Stimulated activated CD4-positive, alpha-beta T cell treated with anti-CD3 and anti-CD28 coated beads, Interleukin-1b, Interleukin-23, amount 100 ng/mL, for 48 hours (primary cell): ENCODE results near the gene GRK6.
"Not testable (repeated sequence)": the region's sequence is repeated elsewhere in the genome, so short reads cannot be mapped to it uniquely, and the experiment has no call there.

Experiments used
- DNase-seq: peaks from one replicate; pipeline ENCODE4 v3.0.0-alpha.2; 2020

GRK6 gene

DNA sequence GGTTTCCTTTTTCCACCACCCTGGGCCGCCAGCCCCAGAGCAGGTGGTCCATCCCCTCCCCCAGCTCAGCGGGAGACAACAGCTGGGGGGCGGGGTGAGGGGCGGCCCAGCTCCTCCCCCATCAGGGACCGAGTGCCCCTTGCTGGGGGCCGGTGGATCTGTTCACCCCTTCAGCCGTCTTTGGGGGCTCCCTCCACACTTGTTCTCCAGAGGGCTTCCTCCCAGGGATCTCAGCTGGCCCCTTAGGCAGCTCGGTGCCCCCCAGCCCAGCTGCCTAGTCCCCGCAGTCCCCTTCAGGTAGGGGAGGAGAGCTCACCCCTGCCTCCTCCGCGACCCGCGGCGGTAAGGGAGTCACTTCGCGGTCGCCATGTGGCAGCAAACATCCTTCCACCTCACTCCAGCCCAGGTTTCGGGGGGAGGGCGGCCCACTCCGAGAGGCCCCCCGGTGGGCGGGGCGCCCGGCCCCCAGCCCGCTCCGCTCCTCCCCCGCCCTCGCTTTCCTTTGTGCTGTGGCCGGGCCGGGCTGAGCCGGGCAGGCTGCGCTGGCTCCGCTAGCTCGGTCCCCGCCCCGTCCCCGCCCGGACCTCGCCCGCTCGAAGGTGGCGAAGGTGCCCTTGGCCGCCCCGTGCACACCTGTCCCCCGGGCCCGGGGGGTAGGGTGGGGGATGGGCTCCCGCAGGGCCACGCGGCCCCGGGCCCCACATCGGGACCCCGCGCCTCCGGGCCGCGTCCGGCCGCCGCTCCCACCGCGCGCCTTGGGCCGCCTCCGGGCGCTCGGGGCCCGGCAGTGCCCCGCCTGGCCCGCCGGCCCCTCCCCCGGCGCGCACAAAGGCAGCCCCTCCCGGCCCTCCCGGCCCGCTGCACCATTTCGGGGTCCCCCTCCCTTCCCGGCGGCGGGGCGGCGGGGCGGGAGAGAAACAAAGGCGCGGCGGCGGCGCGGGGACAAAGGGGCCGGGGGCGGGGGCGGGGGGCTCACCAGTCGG, 46.3 kb downstream of the GRK6 start:
- peak; percentile 56 for DNase-seq

DNA sequence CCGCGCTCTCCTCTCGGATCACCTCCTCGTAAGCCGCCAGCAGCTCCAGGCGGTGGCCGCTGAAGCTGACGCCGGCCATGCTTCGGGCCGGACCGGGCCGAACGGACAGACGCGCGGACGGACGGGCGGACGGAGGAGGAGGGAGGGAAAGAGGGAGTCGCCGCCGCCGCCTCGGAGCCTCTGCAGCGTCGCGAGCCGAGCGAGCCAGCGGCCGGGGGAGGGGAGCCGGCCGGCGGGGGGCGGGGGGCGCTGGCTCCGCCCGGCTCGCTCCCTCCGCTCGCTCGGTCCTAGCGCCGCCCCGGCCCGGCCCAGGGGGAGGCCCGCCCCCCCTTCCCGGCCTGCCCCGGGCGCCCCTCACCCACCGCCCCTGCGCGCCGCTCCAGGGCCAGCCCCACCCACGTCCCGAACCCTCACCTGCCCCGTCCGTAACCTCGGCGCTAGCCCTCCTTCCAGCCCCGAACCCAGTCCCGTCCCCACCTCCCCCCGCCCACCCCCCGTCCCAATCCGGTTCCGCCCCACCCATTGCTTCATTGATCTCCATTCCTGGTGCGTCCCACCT, 47.0 kb downstream of the GRK6 start, which contains the start of gene DBN1:
Gene DBN1, minus strand, starts transcription at position 192 of the 559 bp plus-strand sequence. Its CDS starts 113 bp downstream, at position 79.
- DNase-seq = no peak

DNA sequence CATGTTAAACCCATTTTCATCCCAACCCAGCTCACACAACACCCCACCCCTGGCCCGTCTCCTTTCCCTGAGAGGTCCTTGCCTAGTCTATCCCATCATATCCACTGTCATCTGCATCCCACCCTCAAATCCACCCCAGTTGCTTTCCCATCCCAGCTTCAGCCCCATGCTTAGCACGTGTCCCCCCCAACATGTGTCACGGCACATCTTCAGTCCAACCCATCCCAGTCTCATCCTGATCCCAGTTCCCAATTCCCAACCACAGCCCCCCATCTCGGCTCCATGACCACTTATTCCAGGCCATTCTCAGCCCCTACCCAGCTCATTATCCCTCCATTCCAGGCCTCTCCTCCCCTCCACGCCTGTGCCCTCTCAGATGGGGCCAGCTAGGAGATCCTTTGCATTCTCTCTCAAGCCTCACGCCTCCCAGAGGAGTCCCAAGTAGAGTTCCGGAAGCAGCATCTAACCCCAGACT, 47.6 kb downstream of the GRK6 start:
- no peak for DNase-seq

DNA sequence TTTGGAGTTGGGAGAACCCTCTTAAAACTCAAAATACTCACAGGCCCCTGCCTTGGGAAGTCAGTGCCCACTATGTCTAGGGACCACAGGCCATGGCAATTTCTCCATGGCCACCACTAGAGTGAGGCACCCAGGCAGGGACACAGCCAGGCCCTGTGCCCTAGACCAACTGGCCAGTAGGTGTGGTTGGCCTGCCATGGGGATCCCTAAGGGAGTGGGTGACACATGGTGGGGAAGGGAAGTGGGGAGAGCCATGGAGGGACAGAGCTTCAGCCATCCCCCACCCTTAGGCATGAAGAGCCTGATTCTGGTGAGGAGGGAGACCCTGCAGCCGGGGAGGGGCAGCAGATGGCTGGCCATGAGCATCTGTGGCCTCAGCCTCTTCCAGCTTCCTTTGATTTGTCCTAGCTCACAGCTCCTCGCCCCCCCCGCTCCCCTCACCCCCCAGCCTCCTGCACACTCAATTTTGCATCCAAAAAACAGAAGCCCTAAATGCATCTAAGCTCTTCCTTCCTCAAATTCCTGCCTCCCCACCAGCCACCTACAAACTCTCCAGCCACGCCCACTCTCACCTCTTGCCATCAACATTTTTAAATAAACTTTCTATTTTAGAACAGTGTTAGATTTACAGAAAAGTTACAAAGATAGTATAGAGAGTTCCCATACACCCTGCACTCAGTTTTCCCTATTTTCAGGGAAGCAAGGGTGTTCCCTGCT, 48.5 kb downstream of the GRK6 start:
- DNase-seq = no peak

DNA sequence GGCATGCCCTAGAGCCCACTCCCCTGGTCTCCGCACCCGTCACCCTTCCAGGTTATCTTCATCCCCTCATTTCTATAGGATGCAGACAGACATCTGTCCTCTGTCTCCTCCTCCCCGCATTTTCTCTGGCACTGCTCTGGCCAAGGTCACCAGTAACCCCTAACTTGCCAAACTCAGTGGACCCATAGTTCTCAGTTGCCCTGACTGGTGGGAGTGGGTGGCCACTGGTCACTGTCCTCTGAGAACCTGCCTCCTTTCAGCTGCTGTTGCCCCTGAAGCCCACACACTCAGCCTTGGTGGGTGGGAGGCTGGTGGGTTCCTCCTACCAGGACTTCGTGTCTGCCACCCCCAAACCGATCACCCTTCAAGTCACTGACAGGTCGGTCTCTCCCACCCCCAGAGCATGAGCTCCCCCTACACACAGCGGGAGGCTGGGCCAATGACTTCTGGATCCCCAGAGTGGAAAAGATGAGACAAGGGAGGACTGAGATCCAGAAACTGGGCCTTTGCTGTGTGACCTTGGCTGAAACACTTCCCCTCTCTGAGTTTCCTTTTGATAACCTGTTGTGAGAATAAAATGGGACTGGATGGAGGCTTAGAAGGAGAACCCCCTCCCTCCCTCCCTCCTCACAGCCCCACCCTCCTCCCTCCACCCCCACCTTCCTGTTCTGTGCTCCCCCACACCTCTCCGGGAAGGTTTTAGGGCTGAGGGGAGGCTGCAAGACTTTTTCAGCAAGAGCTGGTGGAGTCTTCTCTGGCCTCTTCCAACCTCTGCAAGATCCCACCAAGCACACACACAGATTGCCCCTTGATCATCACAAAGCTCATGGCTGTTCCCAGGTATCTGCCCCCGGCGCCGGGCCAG, 49.3 kb downstream of the GRK6 start:
- DNase-seq = no peak

DNA sequence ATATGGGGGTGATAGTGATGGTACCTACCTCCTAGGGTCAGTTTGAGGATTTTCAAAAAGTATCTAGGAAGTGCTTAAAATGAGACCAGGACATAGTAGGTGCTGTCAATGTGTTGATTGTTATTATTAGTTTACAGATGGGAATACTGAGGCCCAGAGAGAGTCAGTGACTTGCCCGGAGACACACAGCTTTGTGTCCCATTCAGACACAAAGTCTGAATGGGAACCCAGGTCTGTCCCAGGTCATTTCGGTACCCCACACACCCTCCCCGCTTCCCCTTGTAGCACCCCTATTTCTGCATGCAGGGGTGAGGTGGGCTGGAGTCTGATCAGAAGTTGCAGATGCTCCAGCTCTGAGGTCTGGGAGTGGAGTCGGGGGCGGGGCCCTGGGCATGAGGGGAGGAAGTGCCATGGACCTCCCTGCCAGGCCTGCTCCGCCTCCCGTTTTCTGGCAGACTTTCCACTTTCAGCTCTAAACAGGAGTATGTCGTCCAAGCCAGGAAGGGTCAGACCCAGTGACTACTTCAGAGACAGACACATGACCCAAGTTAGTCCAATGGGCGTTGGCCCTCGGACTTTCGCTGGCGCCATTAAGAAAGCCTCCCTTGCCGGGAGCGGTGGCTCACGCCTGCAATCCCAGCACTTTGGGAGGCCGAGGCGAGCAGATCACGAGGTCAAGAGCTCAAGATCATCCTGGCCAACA, 50.2 kb downstream of the GRK6 start:
- no peak for DNase-seq

DNA sequence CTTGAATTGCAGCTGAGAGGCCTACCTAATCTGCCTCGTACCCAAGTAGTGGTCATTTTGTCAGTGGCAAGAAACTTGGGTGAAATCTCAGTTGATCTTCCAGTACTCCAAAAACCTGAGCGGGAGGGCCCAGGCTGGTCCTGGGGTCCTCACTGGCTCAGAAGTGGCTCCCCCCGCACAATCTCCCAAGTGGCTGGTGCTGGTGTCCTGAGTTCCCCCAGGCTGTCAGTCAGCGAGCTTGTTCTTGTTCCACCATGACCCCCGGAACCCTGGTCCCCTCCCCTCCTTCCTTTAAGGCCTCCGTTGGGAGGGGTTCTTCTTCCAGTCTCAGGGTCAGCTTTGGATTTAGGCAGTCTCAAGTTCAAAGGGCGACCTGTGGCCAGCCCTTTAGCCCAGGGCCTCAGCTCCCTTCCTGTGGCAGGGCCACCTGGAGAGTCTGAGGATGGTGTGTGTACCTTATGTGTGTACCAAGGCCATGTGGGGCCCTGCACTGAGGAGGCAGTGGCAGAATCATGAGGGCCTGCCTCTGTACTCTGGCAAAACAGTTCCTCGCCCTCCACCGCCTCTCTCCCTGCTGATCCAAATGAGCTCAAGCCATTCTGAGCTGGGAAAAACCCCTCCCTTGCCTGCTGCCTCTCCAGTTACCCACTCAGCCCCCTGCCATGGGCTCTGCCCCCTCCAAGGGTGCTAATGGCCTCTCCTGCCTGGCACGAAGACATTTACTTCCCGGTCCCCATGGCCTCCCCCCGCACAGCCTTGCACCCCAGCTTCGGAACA, 51.4 kb downstream of the GRK6 start:
- no peak for DNase-seq

DNA sequence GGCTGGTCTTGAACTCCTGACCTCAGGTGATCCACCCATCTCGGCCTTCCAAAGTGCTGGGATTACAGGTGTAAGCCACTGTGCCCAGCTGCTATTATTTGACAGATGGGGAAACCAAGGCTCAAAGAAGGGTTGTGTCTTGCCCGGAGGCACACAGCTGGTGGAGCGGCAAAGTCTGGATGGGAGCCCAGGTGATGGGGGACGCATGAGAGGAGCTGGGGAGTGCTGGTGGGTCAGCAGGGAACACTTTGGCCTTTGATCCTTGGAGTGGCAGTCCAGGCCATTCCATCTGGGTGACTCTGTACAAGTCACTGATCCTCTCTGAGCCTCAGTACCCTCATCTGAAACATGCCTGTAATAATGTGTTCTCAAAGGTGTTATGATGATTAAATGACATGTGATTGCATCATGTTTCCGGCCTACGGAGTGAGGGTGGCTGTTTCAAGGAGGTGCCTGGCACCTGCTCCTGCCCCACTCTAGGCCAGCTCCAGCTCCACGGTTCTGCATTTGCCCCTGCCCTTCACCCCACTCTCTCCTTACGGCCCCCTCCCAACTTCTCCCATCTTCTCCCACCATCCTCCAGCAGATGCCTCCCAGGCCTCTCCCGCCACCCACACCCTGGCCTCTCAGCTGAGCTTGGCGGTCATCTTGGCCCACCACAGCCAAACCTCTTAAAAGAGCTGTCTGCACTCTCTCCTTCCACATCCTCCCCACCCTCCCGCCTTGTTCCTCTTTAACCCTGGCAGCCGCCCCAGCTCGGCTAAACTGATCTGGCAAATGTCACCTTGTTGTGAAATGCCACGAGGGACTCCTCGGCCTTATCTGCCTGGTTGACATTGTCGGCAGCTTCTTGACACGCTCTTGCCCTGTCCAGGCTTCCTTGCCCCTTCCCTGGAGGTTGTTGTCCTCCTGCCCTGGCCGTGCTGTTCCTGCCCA, 52.5 kb downstream of the GRK6 start:
- peak; percentile 58 for DNase-seq

DNA sequence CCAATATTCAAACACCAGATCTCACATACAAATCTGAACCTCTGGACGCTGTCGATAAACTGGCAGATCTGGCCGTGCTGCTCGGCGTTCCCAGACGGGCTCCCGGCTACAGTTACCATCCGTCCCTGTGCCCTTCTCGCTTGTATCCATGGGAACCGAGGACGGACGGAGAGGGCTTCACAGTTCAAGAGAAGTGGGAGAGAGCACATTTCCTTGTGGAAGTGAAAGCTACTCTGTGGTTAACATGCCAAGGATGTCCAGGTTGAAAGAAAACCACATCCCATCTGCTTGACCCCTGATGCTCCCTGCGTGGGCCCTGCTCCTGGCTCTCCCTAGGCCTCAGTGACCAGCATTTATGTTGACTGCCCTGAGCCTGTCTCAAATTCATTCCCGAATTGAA, 53.3 kb downstream of the GRK6 start:
- no peak for DNase-seq

DNA sequence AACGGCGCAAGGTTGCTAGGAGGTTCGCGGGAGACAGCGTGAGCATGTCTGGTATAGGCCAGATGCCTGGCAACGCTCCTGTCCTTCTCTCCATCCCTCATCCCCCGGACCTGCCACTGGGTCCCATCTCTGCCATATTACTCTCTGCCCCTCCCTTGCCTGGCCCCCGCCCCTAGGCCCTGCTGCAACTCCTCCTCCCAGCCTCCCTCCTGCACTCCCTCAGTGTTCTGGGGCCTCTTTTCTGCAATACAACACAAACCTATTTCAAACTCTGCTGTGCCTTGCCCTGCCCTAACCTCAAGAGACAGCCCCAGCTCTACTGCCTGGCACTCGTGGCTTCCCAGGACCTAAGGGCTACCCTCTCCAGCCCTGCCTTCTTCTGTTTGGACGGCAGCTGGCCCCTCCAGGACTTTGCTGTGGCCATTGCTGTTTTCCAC, 55.9 kb downstream of the GRK6 start:
- DNase-seq = no peak

DNA sequence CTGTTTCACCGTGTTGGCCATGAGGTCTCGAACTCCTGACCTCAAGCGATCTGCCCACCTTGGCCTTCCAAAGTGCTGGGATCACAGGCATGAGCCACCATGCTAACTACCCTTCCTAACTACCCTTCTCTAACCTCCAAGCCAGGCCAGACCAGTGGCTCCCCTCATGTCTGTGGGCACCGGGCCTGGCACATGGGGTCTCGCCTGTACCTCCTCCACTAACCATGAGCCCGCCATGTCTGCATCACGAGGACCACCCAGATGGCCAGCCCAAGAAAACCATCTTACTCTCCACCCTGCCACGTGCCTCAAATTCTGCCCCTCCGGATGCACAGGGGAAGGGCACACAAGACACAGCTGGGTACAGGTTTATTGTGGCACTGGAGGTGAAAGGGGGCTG, 56.6 kb downstream of the GRK6 start:
- DNase-seq = no peak

DNA sequence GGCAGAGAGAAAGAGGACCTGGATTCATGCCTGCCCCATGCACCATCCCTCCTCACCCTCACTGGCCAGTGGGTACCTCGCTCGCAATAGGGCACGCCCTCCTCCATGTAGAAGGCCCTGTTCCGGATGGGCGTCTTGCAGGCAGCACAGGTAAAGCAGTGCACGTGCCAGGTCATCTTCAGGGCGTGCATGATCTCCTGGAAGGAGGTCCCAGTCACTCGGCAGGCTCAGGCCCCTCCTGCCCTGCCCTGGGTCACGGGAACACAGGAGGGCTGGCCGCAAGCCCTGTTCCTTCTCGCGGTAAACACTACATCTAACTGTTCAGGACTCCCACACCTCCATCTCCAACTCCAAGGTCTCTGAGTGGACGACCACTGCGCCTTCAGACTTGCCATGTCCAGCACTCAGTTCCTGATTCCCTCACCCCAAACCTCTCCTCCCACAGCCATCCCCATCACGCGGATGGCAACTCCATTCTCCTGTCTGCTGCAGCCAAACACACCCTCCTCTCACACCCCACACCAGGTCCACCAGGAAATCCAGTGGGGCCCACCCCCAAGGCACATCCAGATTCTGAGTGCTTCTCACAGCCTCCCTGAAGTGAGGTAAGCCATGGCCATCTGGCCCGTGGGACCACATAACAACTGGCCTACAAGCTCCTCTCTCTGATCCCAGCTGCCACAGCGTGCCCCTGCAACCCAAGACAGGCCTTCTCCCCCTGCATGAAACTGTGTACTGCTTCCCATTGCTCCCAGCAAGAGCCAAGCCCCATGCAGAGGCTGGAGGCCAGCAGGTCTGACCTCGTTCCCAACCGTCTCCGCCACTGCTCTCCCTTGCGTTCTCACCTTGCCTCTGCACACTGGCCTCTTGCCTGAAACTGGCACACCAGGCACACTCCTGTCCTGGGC, 57.8 kb downstream of the GRK6 start:
- DNase-seq = no peak

DNA sequence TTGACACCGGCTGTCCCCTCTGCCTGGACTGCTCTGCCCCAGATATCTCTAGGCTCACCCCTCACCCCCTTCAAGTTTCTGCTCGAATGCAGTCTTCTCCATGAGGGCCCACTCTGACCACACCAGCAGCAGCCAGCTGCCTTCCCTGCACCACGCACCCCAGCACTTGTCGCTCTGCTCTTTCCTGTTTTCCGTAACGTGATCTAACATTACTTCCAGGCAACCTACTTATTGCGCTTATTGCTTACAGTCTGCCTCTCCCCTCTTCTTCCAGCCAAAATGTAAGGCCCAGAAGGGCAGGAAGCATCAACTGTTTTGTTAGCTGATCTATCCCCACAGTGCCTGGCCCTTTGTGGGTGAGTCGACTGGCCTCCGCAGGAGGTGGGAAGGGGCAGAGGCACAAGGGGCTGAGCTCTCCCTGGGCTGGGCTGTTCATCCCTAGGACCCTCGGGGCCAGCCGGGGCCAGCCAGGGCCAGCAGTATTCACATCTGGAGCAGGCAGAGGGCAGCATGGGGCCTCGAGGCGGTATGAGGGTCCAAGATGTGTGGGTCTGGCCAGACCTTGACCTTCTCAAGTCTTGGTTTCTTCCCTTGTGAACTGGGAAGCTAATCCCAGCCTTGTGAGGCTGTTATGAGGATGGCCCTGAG, 58.5 kb downstream of the GRK6 start:
- DNase-seq = no peak

DNA sequence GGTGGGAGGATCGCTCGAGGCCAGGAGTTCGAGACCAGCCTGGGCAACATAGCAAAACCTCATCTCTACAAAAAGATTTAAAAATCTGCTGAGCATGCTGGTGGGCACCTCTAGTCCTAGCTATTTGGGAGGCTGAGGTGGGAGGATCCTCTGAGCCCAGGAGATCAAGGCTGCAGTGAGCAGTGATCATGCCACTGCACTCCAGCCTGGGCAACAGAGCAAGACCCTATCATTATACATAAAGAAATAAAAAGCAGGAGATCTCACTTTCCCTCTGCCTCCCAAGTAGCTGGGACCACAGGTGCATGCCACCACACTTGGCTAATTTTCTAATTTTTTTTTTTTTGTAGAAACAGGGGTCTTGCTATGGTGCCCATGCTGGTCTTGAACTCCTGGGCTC, 59.3 kb downstream of the GRK6 start:
- not testable (repeated sequence) for DNase-seq

DNA sequence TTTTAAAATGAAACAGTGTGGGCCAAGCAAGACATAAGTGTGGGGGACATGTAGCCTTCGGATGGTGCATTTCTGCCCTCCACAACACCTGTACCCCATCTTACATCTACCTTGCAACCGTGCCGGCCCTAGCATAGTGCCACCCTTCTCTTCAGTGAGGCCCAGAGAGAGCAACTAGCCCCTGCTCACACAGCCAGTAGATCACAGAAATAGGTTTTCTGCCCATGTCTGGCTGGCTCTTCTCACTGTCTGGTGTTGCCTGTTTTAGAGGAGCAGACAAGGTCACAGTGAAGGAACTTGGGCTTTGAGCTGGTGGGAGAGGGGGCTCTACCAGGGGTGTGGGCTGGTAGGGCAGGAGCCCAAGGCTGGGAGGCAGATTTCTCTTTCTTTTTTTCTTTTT, 59.8 kb downstream of the GRK6 start:
- no peak for DNase-seq

DNA sequence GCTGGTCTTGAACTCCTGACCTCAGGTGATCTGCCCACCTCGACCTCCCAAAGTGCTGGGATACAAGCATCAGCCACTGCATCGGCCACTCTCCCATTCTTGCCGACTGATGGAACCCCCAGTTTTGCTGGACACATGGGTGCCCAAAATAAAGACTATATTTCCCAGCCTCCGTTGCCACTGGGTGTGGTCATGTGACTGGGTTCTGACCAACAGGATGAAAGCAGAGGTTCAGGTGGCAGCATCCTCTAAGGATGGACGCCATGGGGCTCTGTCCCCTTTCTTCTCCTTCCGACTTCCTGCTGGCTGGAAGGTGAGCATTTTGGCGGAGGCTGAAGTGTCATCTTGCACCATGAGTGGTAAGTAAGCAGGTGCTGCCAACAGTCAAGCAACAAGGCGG, 60.7 kb downstream of the GRK6 start:
- DNase-seq = no peak

DNA sequence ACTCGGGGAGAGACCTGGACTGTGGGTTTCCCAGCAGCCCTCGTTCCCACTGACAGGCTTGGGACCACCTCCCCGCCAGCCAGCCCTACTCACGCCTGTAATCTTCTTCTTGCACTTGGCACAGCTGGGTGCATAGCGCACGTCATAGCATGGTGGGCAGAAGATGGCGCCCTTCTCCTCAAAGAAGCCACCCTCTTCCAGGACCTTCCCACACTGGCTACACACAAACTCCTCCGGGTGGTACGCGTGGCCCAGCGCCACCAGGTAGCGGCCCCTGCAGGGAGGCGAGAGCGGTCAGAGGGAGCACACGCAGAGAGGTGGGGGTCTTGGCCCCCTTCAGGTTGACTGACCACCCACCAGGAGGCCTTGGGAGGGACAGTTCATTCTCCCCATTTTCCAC, 61.5 kb downstream of the GRK6 start:
- no peak for DNase-seq

DNA sequence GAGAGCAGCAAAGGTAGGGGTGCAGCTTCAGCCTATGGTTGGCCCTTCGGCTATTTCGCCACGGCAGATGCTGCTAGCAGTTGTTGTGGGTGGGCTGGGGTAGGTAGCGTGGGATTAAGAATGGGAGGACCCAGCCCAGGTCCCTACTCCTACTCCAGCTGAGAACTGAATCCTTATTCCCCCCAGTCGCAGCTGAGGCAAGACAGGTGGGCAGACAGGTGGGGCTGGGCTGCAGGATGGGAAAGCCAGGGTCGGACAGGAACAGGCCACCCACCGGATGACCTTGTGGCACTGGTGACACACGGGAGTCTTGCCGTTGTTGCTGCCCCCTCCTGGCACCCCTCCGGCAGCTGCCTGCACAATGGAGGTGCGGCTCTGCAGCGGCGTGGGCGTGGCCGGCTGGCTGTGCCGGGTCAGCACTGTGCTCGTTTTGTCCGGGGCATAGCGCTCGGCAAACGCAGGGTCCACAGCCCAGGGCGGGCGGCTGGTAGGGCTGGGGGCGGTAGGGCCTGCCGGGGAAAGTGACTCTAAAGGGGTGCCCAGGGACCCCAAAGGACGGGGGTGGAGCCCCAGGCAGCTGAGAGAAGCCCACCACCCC, 62.7 kb downstream of the GRK6 start:
- DNase-seq = no peak
